HUES6 (cell line): Measurements from ENCODE around the gene OSBPL3.

ENCODE experiments used
- H3K27ac ChIP-seq: 2 replicates; pipeline ENCODE4 v1.7.0; 2013; ENCODE audit warnings: low read depth, mild to moderate bottlenecking, low read length, inconsistent platforms
- H3K27me3 ChIP-seq: 2 replicates; pipeline ENCODE4 v1.6.1; 2013; ENCODE audit warnings: low read length; ENCODE audit not compliant: control insufficient read depth, insufficient read depth
- H3K36me3 ChIP-seq: 2 replicates; pipeline ENCODE4 v1.6.1; 2013; ENCODE audit warnings: low read length; ENCODE audit not compliant: control insufficient read depth, insufficient read depth
- H3K4me1 ChIP-seq: 2 replicates; pipeline ENCODE4 v1.6.1; 2013; ENCODE audit warnings: low read length; ENCODE audit not compliant: control insufficient read depth, insufficient read depth
- H3K4me3 ChIP-seq: 2 replicates; pipeline ENCODE4 v1.5.1; 2013; ENCODE audit warnings: low read depth, low read length
- H3K9ac ChIP-seq: one replicate; pipeline ENCODE4 v1.6.1; 2013; ENCODE audit warnings: mild to moderate bottlenecking, low read length
- H3K9me3 ChIP-seq: 2 replicates; pipeline ENCODE4 v1.6.1; 2013; ENCODE audit warnings: low read depth, low read length; ENCODE audit not compliant: control insufficient read depth, insufficient read depth

Gene OSBPL3

DNA sequence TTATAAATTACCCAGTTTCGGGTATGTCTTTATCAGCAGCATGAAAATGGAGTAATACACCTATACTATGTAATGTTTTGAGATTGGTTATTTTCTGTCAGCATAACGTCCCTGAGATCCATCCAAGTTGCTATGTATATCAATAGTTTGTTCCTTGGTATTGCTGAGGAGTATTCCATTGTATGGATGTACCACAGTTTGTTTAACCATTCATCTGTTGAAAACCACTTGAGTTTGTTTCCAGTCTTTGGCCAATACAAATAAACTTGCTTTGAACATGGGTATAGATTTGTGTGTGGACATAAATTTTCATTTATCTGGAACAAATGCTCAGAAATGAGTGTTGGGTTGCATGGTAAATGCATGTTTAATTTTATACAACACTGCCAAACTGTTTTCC is 119.4 kb downstream of the OSBPL3 start:
- Histone ChIP-seq H3K4me3 (no peak overlapping the region), H3K4me1 (no peaks in the 10 kb centered on the region), H3K36me3 (peaks cover 21% of the 10 kb centered on the region), H3K9me3 (no peaks in the 10 kb centered on the region; the same call in 1 of the 2 replicates), H3K9ac (no peak overlapping the region), H3K27ac (no peak overlapping the region), H3K27me3 (no peaks in the 10 kb centered on the region)

DNA sequence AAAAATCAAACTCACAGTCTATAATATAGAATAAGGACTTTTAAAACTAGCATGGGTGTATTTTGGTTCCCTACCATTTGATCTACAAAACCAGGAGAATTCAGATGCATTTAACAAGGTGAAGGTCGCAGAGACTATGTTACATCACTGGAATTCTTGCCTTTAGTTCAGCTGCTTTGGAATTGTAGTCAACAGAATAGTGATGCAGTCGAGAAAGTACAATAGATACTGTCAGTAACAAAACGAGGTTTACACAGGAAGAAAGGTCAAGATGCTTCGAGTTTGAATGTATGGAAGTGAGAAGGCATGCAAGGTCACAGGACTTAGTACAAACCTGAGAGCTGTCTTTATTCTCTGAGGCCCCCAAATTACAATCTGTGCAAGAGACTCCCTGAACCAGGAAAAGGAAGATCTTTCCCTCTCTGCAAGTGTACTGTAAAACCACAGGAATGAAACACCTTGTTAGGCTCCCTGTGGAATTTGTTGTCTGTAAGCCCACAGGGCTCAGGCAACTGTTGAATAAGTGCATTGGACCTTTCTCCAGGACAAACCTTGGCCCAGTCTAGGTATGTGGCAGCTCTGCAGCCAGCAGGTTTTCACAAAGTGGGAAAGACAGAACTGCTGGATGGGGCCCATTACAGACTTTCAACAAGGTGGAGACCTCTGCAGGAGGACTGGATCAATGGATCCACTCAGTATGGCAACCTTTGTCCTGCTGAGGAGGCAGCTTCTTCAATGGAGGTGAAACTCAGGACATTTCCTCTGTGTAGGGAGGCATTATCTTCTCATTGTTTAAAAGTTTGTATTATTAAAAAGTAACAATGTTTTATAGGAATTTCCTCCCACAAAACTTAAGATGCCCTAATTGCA is 121.6 kb downstream of the OSBPL3 start:
- peaks cover 7% of the 10 kb centered on the region for H3K36me3 ChIP-seq
- no peaks in the 10 kb centered on the region; the same call in 1 of the 2 replicates for H3K9me3 ChIP-seq
- H3K9ac ChIP-seq = no peak overlapping the region
- H3K27ac ChIP-seq = no peak overlapping the region
- peaks cover 8% of the 10 kb centered on the region for H3K4me1 ChIP-seq
- H3K27me3 ChIP-seq = no peaks in the 10 kb centered on the region
- no peak overlapping the region for H3K4me3 ChIP-seq

DNA sequence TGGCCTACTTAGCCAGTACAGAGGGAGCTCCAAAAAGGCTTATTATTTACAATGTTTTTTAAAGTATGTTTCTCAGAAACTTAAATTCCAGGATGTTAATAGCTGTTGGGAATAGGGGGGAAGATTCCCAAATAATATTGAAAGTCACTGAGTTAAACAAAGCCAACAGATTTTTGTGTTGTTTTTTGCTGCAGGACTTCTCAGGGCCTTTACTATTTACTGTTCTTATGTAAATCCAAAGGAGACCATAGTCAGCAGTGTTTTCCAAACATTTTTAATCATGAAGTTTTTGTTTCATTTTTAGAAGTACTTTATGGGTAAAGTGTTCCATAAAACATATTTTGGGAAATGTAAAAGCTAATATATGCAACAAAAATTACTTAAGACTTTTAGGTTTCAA is 122.4 kb downstream of the OSBPL3 start:
- no peaks in the 10 kb centered on the region for H3K27me3 ChIP-seq
- no peaks in the 10 kb centered on the region; the same call in 1 of the 2 replicates for H3K9me3 ChIP-seq
- peaks cover 8% of the 10 kb centered on the region for H3K4me1 ChIP-seq
- H3K4me3 ChIP-seq = no peak overlapping the region
- H3K9ac ChIP-seq = no peak overlapping the region
- H3K27ac ChIP-seq = no peak overlapping the region
- peaks cover 6% of the 10 kb centered on the region for H3K36me3 ChIP-seq

DNA sequence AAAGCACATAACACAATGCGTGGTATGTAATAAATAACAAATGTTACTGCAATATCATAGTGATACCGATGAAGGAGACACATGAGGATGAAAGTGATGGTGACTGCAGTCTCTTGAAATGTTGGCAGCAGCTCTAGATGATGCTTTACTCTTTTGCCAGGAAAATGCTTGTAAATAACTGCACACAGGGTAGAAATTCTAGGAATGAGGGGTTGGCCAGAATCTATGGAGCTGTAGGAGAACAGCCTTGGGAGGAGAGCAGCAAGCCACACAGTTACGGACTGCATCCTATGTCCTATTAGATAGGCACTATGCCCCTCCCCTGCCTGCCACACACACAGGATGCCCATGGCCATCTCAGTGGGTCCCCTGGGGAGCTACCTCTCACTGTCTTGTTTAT is 125.1 kb downstream of the OSBPL3 start:
- Histone ChIP-seq H3K4me1 (peaks cover 18% of the 10 kb centered on the region), H3K9ac (no peak overlapping the region), H3K4me3 (no peak overlapping the region), H3K27me3 (no peaks in the 10 kb centered on the region), H3K9me3 (no peaks in the 10 kb centered on the region), H3K36me3 (no peaks in the 10 kb centered on the region), H3K27ac (no peak overlapping the region)

DNA sequence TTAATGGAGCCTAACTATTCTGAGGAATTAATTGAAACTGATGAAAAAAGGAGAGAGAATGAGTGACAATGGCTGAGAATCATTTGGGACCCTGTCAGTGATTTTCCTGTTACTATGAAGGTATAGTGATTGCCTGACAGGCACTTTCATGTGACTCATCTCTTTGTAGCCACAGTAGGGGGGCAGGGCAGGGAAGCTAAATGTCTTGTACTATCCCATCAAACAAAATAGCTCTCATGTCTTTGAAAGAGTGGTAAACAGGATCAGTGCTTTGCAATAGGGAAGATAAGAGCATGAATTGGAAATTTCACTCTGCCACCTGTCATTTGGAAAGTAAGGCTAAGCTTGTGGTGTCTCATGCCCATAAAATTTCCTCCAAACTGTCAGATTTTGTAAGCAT is 128.2 kb downstream of the OSBPL3 start:
- Histone ChIP-seq H3K27me3 (no peaks in the 10 kb centered on the region), H3K4me1 (peaks cover 18% of the 10 kb centered on the region), H3K36me3 (0 out of 2 replicates have a peak, but pooled peaks cover 2% of the 10 kb centered on the region), H3K4me3 (no peak overlapping the region), H3K9ac (no peak overlapping the region), H3K9me3 (no peaks in the 10 kb centered on the region), H3K27ac (no peak overlapping the region)

DNA sequence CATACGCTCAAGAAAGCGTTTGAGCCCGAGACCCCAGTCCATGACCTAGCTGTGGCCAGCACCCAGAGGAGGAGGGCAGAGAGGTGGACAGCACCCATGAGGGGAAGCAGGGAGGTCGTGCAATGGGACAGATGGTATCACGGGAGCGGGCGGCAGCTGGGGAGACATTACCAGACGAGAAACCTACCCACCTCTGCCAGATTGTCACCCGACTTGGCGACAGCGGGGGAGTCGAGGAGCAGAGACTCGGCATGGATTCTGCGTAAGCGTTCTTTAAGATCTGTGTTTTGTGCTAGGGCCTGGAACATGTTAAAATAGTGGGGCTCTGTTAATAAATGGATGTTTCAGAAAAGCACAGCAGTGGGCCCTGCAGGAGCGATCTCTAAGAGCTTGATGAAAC is 131.1 kb downstream of the OSBPL3 start:
- Histone ChIP-seq H3K27me3 (no peaks in the 10 kb centered on the region), H3K27ac (no peak overlapping the region), H3K4me3 (no peak overlapping the region), H3K9me3 (no peaks in the 10 kb centered on the region), H3K9ac (no peak overlapping the region), H3K36me3 (0 out of 2 replicates have a peak, but pooled peaks cover 2% of the 10 kb centered on the region), H3K4me1 (peaks cover 12% of the 10 kb centered on the region)

DNA sequence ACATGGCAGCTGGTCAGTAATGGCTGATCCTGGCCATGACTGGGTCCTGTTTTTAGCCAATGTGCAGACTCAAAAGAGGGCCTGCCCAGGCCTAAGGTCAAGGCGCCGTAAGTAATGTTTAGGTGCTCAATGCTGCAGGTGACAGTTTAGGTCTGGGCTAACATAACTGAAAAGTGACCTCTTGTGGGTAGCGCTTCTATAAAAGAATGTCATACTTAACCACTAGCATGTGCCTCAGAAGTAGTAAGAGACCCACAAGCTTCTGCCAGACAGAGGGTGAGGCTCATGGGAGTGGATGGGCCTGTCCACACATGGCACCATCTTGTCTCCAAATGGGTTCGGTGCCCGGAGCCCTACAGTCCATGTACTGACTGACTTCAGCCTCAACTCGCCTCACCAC is 132.2 kb downstream of the OSBPL3 start:
- H3K9me3 ChIP-seq = no peaks in the 10 kb centered on the region
- H3K27ac ChIP-seq = no peak overlapping the region
- no peaks in the 10 kb centered on the region for H3K27me3 ChIP-seq
- H3K4me1 ChIP-seq = peaks cover 16% of the 10 kb centered on the region
- H3K9ac ChIP-seq = no peak overlapping the region
- H3K36me3 ChIP-seq = 0 out of 2 replicates have a peak, but pooled peaks cover 2% of the 10 kb centered on the region
- no peak overlapping the region for H3K4me3 ChIP-seq

DNA sequence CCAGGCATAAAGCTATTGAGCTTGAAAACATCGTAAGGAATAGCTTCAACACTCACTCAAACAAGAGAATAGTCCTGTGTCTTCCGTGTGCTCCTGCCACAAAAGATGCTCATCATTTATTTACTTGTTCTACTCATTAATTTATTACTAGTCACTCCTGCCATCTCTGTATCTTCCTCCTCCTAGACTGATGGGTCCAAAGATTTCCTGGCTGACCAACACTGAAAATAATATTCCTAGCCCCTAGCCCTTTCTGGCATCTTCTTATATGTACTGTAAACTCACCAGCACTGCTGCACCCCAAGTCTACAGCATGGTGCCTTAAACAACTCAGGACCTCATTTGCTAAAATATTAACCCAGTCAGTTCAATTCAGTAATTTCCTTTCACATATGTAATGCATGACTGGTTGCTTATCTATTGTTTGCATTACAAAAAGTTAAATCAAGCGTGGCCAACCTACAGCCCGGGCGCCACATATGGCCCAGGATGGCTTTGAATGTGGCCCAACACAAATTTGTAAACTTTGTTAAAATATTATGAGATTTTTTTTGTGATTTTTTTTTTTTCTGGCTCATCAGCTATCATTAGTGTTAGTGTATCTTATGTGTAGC is 136.1 kb downstream of the OSBPL3 start:
- no peaks in the 10 kb centered on the region for H3K9me3 ChIP-seq
- no peaks in the 10 kb centered on the region for H3K27me3 ChIP-seq
- no peak overlapping the region for H3K9ac ChIP-seq
- no peaks in the 10 kb centered on the region for H3K36me3 ChIP-seq
- peaks cover 9% of the 10 kb centered on the region; the same call in 1 of the 2 replicates for H3K4me1 ChIP-seq
- no peak overlapping the region for H3K4me3 ChIP-seq
- H3K27ac ChIP-seq = 0 out of 2 replicates have a peak overlapping the region, but pooled peaks have one; percentile 3

DNA sequence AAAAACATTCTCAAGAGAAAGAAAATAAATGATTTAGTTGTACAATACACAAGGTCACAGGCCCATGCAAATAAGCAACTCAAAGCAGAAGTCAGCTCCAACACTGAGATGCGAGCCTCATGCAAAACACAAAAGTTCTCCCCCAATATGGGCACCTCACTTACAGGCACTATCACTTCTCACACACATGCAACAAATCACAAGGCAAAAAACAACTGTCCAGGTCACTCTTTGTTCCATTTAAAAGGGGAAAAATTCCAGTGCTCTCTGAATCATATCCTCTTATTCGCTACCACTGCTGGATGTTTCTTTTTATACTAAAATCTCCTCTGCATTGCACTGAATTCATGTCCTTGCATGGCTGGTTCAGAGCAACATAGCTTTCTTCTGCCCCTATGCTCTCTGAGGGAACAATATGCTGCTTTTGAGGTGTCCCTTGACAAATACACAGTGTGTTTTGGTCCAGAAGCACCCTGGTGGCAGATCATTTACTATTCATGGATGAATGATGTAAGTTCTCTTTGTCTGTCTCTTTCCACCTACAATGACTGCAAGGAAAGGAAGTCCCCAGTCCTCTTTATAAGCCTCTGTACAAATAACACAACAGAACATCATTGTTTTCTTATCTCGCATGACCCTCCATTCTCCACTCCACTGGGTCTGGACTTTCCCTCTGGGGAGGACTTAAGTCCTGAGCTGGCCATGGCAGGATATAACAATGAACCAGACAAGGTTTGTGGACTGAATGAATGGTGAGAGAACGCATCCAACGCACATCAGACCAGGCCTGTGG is 137.3 kb downstream of the OSBPL3 start:
- Histone ChIP-seq H3K27me3 (no peaks in the 10 kb centered on the region), H3K4me3 (no peak overlapping the region), H3K9ac (no peak overlapping the region), H3K27ac (no peak overlapping the region), H3K36me3 (no peaks in the 10 kb centered on the region; the same call in 1 of the 2 replicates), H3K9me3 (no peaks in the 10 kb centered on the region), H3K4me1 (peaks cover 9% of the 10 kb centered on the region; the same call in 1 of the 2 replicates)

DNA sequence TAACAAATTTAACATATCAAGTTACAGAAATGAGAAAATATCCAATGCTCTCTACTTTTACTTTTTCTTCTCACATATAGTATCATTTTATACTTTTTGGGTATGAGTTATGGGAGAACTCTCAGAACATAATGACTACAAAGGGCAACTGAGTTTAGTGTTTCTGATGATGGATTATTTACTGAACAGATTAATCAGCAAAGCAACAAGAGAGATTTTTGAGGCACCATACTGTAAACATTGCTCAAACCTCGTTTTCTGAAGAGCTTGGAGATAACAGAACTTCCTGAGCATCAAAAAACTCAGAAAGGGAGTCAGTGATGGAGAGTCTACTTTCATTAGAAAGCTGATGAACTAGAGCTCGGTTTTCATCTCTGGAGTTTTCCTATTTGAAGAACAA is 137.9 kb downstream of the OSBPL3 start:
- Histone ChIP-seq H3K27ac (no peak overlapping the region), H3K9me3 (no peaks in the 10 kb centered on the region), H3K36me3 (no peaks in the 10 kb centered on the region; the same call in 1 of the 2 replicates), H3K9ac (no peak overlapping the region), H3K4me1 (peaks cover 9% of the 10 kb centered on the region; the same call in 1 of the 2 replicates), H3K4me3 (no peak overlapping the region), H3K27me3 (no peaks in the 10 kb centered on the region)
